ENCODE data around the gene MTCH2. TPM values are rescaled to one million over a fixed set of nuclear protein-coding genes. Genes with fewer than 3 reads are reported as not detected.

The MTCH2 gene
- total and polyA plus RNA-seq, 2 donors (not counting 1 experiment from before 2014, with no cell fraction given) = 18.1 to 26.9 TPM

DNA sequence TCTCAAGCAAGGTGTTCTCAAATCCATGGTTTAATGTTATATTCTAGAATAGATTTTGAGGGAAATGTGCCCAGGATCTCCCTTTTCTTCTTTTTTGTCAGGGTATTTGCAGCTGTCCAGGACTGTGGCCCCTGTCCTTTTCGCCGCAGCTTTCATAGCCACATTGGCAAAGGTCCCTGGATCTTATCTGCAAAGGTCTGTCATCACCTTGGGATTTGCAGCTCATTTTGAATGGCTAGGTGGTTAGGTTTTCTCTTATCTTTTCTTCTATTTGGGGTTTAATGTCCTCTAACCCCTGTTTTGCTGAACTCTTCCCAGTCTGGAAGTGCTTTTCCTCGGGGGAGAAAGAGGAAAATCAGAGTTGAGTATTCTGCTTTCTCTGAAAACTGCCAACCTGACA is 36.4 kb downstream of the MTCH2 start:
- H3K4me3 Mint-ChIP-seq = no peak overlapping the region
- no peaks in the 10 kb centered on the region for H4K20me1 ChIP-seq (ENCODE audit: control insufficient read depth, insufficient read depth, low read length, poor library complexity, severe bottlenecking)
- no peak overlapping the region for H3K4me2 ChIP-seq (replicated peaks; ENCODE audit: low read depth, low read length, poor library complexity, severe bottlenecking)
- no peak overlapping the region for H3K4me3 ChIP-seq (ENCODE audit: control extremely low read depth in 1 of 5, extremely low read depth in 1 of 5, insufficient read depth in 1 of 5, low read depth in 2 of 5, low read length in 4 of 5)
- no peak overlapping the region for H2AFZ ChIP-seq (ENCODE audit: insufficient read depth, low read depth, low read length, poor library complexity, severe bottlenecking)
- TF ChIP-seq EZH2 (IDR thresholded peaks at IDR 0.05; ENCODE audit: borderline replicate concordance, insufficient read depth, low read depth, low read length, poor library complexity, severe bottlenecking) = no peak
- no peaks in the 10 kb centered on the region for H3K9me3 ChIP-seq (ENCODE audit: control extremely low read depth in 1 of 3, control insufficient read depth in 2 of 3, insufficient read depth in 1 of 3, low read length in 2 of 3)
- no peak overlapping the region for H3K27ac Mint-ChIP-seq
- ATAC-seq (ENCODE audit: low read depth) (no peak), DNase-seq (no peak)
- no peak overlapping the region for H3K27ac ChIP-seq (ENCODE audit: low read length in 2 of 2)
- WGBS (ENCODE audit: insufficient coverage) = no CpG with 5 or more reads among the region's 3 CpGs
- H3K4me1 ChIP-seq (ENCODE audit: control insufficient read depth in 2 of 2, insufficient read depth in 2 of 2, low read length in 2 of 2) = peaks cover under 1 to 4% of the 10 kb centered on the region in 2 donors
- H3K9me3 Mint-ChIP-seq (ENCODE audit: insufficient read depth) = no peaks in the 10 kb centered on the region
- peaks cover 0 to 4% of the 10 kb centered on the region in 2 experiments for H3K36me3 ChIP-seq (replicated peaks in 1 of 2; ENCODE audit: control extremely low read depth in 1 of 2, control insufficient read depth in 1 of 2, extremely low read depth in 1 of 2, insufficient read depth in 2 of 2, low read length in 1 of 2)
- H3K27me3 ChIP-seq (replicated peaks in 1 of 4; ENCODE audit: control extremely low read depth in 1 of 4, control insufficient read depth in 3 of 4, insufficient read depth in 4 of 4, low read length in 3 of 4) = no peaks in the 10 kb centered on the region
- no peaks in the 10 kb centered on the region for H3K79me2 ChIP-seq (ENCODE audit: control insufficient read depth, insufficient read depth, low read length)
- intact Hi-C loops (cut with micrococcal nuclease) = no loop called here
- POLR2A ChIA-PET = no interaction called here
- H3K9ac ChIP-seq (ENCODE audit: low read length) = no peak overlapping the region
- peaks cover 4% of the 10 kb centered on the region for H3K4me1 Mint-ChIP-seq
- H3K27me3 Mint-ChIP-seq = no peaks in the 10 kb centered on the region
- CTCF ChIA-PET = no interaction called here

DNA sequence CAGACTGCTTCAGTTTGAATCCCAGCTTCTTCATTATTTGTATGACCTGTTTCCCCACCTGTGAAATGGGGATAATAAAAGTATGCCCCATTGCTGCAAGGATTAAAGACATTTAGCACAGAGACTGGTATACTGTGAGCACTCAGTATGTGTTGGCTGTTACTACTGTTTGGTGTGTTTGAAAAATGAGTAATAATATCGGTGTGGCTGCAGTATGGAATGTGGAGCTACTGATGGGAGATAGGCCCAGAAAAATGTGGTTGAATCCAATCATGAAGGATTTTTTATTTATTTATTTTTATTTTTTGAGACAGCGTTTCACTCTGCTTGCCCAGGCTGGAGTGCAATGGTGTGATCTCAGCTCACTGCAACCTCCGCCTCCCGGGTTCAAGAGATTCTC is 39.1 kb downstream of the MTCH2 start:
- ChIA-PET POLR2A (no interaction called here), CTCF (no interaction called here)
- Histone ChIP-seq H3K4me3 (ENCODE audit: control extremely low read depth in 1 of 5, extremely low read depth in 1 of 5, insufficient read depth in 1 of 5, low read depth in 2 of 5, low read length in 4 of 5) (no peak overlapping the region), H3K4me1 (ENCODE audit: control insufficient read depth in 2 of 2, insufficient read depth in 2 of 2, low read length in 2 of 2) (no peaks in the 10 kb centered on the region), H3K9ac (ENCODE audit: low read length) (no peak overlapping the region), H3K4me2 (replicated peaks; ENCODE audit: low read depth, low read length, poor library complexity, severe bottlenecking) (no peak overlapping the region), H3K9me3 (ENCODE audit: control extremely low read depth in 1 of 3, control insufficient read depth in 2 of 3, insufficient read depth in 1 of 3, low read length in 2 of 3) (no peaks in the 10 kb centered on the region), H3K36me3 (replicated peaks in 1 of 2; ENCODE audit: control extremely low read depth in 1 of 2, control insufficient read depth in 1 of 2, extremely low read depth in 1 of 2, insufficient read depth in 2 of 2, low read length in 1 of 2) (peaks cover 0 to 4% of the 10 kb centered on the region in 2 experiments), H3K79me2 (ENCODE audit: control insufficient read depth, insufficient read depth, low read length) (no peaks in the 10 kb centered on the region), H3K27ac (ENCODE audit: low read length in 2 of 2) (no peak overlapping the region), H3K27me3 (replicated peaks in 1 of 4; ENCODE audit: control extremely low read depth in 1 of 4, control insufficient read depth in 3 of 4, insufficient read depth in 4 of 4, low read length in 3 of 4) (no peaks in the 10 kb centered on the region), H2AFZ (ENCODE audit: insufficient read depth, low read depth, low read length, poor library complexity, severe bottlenecking) (no peak overlapping the region), H4K20me1 (ENCODE audit: control insufficient read depth, insufficient read depth, low read length, poor library complexity, severe bottlenecking) (no peaks in the 10 kb centered on the region)
- Mint-ChIP-seq H3K27ac (no peak overlapping the region), H3K27me3 (peaks cover 5% of the 10 kb centered on the region), H3K4me3 (no peak overlapping the region), H3K4me1 (no peaks in the 10 kb centered on the region), H3K9me3 (ENCODE audit: insufficient read depth) (no peaks in the 10 kb centered on the region)
- WGBS (ENCODE audit: insufficient coverage) = 100% methylated on average over 3 of the region's 4 CpGs
- DNase-seq (no peak), ATAC-seq (ENCODE audit: low read depth) (no peak)
- TF ChIP-seq EZH2 (IDR thresholded peaks at IDR 0.05; ENCODE audit: borderline replicate concordance, insufficient read depth, low read depth, low read length, poor library complexity, severe bottlenecking) (no peak), CTCF (IDR thresholded peaks at IDR 0.05) (no peak)
- intact Hi-C loops (cut with micrococcal nuclease) = no loop called here
